Thyroid gland (tissue), 4 donors: ENCODE data around the gene HNRNPAB.

Experiments
- POLR2A ChIP-seq, 2 donors: fragments of 450-650 bp; IDR thresholded peaks; one replicate each; pipeline ENCODE4 v1.6.1; 2017; ENCODE audit warnings: antibody characterized with exemption in 2 of 2, mild to moderate bottlenecking in 2 of 2, moderate library complexity in 1 of 2
- TF ChIP-seq, protein P1 (sequence below), 6 experiments: fragments of 200-600 bp in 3 of 6; fragments of 450-650 bp in 3 of 6; sonication (generic) in 3 of 6; IDR thresholded peaks; one replicate each; pipeline ENCODE4 v1.5.1; 2016 to 2019; ENCODE audit warnings: antibody characterized with exemption in 6 of 6, mild to moderate bottlenecking in 2 of 6, inconsistent platforms in 1 of 6, moderate library complexity in 1 of 6

- TF ChIP-seq, protein P1, sequence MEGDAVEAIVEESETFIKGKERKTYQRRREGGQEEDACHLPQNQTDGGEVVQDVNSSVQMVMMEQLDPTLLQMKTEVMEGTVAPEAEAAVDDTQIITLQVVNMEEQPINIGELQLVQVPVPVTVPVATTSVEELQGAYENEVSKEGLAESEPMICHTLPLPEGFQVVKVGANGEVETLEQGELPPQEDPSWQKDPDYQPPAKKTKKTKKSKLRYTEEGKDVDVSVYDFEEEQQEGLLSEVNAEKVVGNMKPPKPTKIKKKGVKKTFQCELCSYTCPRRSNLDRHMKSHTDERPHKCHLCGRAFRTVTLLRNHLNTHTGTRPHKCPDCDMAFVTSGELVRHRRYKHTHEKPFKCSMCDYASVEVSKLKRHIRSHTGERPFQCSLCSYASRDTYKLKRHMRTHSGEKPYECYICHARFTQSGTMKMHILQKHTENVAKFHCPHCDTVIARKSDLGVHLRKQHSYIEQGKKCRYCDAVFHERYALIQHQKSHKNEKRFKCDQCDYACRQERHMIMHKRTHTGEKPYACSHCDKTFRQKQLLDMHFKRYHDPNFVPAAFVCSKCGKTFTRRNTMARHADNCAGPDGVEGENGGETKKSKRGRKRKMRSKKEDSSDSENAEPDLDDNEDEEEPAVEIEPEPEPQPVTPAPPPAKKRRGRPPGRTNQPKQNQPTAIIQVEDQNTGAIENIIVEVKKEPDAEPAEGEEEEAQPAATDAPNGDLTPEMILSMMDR (IDR thresholded peaks at IDR 0.05): no peak
- no peak for TF ChIP-seq POLR2A (IDR thresholded peaks at IDR 0.05)
Observed at GRCh38 chr5:178215280-178216002, 11.1 kb downstream of the HNRNPAB start.
